GM18508 (cell line): Measurements from ENCODE around the gene CEP162.
"Not testable (repeated sequence)": the region's sequence is repeated elsewhere in the genome, so short reads cannot be mapped to it uniquely, and the experiment has no call there.

ENCODE experiments used
- ATAC-seq: cut with Tn5 transposase; IDR thresholded peaks from one replicate; pipeline ENCODE4 v1.9.1; 2021; ENCODE audit warnings: moderate number of reproducible peaks; ENCODE audit not compliant: insufficient read depth, unreplicated experiment

The CEP162 gene

DNA sequence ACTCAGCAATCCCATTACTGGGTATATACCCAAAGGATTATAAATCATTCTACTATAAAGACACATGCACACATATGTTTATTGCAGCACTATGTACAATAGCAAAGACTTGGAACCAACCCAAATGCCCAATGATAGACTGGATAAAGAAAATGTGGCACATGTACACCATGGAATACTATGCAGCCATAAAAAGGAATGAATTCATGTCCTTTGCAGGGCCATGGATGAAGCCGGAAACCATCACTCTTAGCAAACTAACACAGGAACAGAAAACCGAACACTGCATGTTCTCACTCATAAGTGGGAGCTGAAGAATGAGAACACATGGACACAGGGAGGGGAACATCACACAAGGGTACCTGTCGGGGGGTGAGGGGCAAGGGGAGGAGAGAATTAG is 63.1 kb downstream of the CEP162 start:
- not testable (repeated sequence) for ATAC-seq

- ATAC-seq = no peak
Measured at GRCh38 chr6:84161190-84161589, 66.3 kb downstream of the CEP162 start.

- no peak for ATAC-seq
Measured at GRCh38 chr6:84156306-84156705, 71.1 kb downstream of the CEP162 start.

GRCh38 chr6:84151669-84152068 is 75.8 kb downstream of the CEP162 start:
- no peak for ATAC-seq

DNA sequence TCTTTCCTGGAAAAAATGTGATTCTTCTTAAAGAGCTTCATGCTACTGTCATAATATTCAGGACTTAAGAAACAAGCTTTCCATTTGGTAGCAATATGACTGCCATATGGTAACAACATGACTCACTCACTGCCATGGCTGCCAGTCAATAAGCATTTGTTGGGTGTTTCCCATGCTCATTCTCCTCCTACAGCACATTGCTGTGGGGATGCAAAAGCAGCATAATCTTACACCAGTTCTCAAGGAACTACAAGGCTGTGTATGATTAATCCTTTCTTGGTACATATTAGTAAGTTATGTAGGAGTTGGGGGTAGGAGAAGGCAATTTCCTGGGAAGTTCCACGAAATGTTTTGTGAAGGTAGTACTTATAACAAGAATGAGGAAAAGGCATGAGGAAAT is 76.7 kb downstream of the CEP162 start:
- peak; percentile 76 for ATAC-seq

DNA sequence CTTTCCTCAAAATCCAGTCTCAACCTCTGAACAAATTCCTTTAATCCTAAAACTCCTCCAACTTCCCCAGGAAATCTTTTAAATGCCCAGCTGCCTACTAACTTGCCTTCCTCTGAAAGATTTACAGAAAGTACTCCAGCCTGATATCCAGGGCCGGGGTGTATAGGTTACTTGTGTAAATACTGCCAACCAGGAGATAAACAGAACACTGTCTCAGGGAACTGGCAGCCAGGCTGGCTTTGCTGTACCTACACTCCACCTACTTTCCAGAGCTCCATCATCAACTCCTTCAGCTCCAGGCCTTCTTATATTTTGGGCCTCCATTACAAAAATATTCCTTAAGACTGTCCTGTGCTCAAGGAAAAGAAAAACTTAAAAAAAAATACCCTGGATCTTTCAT is 85.9 kb downstream of the CEP162 start:
- ATAC-seq = no peak

DNA sequence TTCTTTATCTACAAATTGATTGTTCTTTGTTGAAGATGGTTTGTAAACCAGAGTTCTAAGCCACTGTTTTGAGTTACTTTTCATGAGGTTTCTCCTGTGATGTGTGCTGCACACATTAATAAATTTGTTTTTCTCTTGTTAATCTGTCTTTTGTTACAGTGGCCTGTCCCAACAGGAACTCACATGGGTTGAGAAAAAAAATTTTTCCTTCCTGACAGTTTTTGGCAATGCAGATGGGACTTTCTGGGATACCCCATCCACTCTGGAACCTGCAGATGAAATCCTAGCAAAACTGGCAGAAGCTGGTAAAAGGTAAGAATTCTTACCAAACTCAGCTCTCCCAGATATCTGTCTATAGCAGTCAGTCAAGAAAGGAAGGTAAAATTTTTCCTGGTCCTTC is 88.1 kb downstream of the CEP162 start:
- ATAC-seq = no peak

DNA sequence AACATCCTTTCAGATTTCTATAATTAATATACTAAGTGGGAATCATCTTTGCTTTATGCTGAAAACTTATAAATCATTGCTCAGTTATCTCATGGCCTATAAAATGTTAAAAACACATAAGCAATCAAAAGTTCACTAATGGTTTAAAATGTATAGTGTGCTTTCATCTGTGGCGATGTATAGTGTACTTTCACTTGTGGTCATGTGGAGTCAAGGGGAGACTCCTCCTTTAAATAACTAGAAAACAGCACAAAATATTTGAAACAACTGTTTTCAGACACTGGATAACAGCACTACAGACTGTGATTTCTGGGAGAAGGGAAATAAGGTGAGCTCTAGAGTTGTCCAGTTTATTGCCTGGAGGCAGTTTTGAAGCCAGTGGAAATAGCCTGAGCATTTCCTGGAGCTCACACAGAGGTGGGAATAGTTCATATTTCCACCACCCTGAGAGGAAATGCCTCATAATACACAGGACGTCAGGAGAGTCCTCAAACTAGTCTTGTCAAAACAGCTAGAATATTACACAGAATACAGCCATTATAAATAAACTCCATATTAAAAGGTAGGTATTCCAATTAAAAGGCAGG is 89.4 kb downstream of the CEP162 start:
- no peak for ATAC-seq

DNA sequence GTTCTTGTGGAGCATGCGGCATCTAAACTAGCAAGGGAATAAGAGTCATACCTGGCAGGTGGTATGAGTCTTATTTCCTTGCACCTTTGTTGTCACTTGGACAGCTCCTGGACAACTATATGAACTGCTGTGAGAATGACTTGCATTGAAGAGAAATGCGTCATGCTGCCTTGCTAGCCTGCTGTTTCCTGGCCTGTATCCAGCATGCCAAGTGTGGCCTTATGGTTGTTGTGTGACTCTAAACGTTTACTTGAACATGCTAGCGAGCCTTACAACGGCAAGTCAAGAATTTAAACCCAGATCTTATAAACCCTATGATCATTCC is 90.4 kb downstream of the CEP162 start:
- ATAC-seq = no peak

DNA sequence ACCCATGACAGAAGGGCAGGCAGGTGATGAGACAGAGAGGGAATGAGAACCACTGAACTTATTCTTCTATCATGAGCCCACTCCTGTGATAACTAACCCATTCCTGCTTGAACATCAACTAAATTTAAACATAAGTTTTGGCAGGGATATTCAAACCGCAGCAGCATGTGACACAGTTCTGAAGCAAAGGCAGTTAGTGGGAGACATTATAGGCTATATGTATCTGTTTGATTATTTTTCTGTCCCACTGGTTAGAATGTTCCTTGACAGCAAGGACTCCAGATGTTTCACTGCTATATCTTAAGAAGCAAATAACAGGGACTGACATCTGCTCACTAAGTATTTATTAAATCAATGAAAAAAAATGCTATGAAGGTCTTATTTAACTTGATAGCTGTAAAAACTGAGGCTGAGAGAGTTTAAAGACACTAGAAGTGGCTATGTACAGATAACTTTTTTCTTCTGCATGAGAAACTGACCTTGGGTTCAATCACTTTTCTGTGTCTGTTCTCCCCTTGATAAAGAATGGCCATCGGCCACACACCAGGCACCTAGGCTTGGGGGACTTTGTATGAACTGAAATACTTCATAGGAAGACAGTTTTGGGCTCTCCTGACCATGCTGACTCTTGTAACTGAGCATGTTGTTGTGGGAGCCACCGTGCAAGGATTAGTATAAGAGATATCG is 90.9 kb downstream of the CEP162 start:
- ATAC-seq = no peak

DNA sequence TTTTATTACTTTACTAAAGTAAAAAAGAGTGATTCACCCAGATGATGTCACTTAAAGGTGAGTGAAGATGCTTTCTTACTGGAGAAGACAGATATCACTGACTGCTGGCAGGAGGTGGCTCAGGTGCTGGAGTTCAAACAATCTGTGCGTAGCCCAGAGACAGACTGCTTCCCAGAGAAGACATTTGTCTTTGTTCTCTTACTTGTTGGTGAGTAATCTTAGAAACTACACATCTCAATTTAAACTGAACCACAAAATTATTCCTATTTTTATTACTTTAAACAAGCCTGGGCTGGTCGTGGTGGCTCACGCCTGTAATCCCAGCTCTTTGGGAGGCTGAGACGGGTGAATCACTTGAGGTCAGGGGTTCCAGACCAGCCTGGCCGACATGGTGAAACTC is 92.2 kb downstream of the CEP162 start:
- ATAC-seq = no peak

DNA sequence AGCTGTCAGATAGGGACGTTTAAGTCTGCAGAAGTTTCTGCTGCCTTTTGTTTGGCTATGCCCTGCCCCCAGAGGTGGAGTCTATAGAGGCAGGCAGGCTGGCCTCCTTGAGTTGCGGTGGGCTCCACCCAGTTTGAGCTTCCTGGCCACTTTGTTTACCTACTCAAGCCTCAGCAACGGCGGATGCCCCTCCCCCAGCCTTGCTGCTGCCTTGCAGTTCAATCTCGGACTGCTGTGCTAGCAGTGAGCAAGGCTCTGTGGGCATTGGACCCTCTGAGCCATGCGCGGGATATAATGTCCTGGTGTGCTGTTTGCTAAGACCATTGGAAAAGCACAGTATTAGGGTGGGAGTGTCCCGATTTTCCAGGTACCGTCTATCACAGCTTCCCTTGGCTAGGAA is 94.1 kb downstream of the CEP162 start:
- ATAC-seq = not testable (repeated sequence)

GRCh38 chr6:84129588-84129987 is 97.9 kb downstream of the CEP162 start:
- not testable (repeated sequence) for ATAC-seq

DNA sequence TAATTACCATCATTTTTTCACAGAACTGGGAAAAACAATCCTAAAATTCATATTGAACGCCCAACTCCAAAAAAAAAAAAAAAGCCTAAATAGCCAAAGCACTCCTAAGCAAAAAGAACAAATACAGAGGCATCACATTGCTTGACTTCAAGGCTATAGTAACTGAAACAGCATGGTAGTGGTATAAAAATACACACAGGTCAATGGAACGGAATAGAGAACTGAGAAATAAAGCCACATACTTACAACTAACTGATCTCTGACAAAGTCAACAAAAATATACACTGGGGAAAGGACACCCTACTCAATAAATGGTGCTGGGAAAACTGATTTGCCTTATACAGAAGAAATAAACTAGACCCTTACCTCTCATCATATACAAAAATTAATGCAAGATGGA is 104.3 kb downstream of the CEP162 start:
- no peak for ATAC-seq

DNA sequence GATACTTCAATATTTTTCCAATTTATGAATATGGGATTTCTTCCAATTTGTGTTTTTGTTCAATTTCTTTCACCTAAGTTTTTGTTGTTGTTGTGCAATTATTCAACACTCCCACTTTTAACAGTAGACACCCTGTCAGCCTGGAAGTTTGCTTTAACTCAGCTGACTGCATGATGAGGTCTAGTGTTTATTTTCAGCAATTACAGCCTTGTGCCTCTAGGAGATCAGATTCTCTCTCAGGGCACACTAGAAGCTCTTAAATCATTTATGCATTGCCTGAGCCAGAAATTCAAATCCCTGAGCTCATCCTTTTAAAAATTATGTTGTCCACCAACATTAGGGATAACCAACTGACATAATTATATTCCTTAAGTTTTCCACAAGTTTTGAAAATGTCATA is 108.2 kb downstream of the CEP162 start:
- ATAC-seq = no peak

- no peak for ATAC-seq
Measured at GRCh38 chr6:84118191-84118590, 109.3 kb downstream of the CEP162 start.

GRCh38 chr6:84114933-84115594 is 112.4 kb downstream of the CEP162 start:
- ATAC-seq = not testable (repeated sequence)

- not testable (repeated sequence) for ATAC-seq
Measured at GRCh38 chr6:84111351-84111750, 116.1 kb downstream of the CEP162 start.

DNA sequence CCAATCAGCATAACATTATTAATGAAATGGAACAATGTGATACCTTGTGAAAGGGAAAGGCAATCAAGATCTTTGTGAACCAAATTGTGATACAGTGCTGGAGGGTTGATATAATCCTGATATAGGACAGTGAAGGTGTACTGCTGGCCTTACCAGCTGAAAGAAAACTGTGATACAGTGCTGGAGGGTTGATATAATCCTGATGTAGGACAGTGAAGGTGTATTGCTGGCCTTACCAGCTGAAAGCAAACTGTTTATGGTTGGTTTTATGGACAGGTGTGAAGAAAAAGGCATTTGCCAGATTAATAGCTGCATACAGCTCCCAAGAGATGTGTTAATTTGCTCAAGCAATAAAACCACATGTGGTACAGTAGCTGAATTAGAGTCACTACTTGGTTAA is 119.9 kb downstream of the CEP162 start:
- no peak for ATAC-seq

GRCh38 chr6:84105215-84105924 is 122.1 kb downstream of the CEP162 start:
- not testable (repeated sequence) for ATAC-seq

DNA sequence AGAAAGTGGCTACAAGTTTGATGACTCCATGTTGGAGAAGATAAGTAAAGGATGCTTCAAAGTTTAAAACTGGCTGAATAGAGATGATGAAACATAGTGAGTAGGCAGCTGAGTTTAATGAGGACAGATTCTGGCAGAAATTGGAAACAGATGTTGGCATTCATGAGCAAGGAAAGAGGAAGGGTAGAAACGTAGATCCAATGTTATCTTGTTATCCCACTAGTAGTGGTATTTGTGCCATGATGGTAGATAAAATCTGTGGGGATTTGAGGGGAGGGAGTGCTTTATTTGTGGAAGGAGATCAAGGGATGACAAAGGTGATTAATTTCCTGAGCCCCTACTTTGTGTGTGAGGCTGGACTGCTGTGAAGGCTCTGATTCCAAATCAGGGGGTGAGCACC is 124.4 kb downstream of the CEP162 start:
- ATAC-seq = no peak
